ENCODE measurements around the gene SEMA5A.

SEMA5A gene

DNA sequence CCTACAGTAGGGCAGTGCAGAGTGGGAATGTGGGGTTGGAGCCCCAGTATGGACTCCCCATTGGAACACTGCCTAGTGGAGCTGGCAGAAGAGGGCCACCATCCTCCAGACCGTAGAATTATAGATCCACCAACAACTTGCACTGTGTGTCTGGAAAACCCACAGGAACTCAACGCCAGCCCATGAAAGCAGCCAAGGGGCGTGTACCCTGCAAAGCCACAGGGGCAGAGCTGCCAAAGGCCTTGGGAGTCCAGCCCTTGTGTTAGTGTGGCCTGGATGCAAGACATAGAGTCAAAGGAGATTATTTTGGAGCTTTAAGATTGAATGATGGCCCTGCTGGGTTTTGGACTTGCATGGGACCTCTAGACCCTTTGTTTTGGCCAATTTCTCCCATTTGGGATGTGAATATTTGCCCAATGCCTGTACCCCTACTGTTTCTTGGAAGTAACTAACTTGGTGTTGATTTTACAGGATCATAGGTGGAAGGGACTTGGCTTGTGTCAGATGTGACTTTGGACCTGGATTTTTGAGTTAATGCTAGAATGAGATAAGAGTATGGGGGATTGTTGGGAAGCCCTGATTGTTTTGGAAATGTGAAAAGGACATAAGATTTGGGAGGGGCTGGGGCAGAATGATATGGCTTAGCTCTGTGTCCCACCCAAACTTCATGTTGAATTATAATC, 266.8 kb downstream of the SEMA5A start:
- DNase-seq (ENCODE audit: low read depth): no peak

DNA sequence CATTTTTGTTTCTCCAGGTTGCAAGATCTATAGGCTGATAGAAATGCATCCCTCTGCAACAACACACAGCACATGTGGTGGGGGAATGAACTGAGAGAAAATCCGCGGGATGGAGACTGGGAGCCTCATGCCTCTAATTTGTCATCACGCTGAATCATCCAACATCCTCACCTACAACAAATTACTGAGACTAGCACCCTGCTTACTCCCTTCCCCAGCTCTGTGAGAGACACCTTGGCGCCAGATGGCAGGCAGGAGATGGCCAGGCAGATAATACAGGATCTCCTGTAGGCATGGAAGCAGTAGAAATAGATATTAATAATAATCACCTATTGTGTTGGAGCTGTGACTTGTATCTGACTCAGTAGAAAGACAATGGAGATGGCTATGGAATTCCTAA, 276.9 kb downstream of the SEMA5A start:
- DNase-seq (ENCODE audit: low read depth): peak; percentile 66

DNA sequence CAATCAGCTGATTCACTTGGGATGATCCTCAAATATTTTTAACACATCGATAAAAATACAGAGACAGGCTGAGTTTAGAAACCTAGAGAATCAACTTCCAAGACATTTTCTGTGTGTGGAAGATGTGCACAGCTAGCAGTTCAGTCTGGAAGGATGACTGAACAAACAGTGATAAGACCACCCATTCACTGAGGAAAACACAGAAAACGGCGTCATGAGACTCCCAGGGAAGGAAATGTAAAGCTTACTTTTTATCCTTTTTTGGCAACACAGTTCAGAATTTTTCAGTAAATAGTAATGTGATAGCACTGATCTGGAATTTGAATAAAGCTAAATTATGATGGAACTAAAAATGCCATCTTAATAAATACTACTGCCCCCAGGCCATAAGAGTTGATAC, 277.6 kb downstream of the SEMA5A start:
- DNase-seq (ENCODE audit: low read depth): no peak

DNA sequence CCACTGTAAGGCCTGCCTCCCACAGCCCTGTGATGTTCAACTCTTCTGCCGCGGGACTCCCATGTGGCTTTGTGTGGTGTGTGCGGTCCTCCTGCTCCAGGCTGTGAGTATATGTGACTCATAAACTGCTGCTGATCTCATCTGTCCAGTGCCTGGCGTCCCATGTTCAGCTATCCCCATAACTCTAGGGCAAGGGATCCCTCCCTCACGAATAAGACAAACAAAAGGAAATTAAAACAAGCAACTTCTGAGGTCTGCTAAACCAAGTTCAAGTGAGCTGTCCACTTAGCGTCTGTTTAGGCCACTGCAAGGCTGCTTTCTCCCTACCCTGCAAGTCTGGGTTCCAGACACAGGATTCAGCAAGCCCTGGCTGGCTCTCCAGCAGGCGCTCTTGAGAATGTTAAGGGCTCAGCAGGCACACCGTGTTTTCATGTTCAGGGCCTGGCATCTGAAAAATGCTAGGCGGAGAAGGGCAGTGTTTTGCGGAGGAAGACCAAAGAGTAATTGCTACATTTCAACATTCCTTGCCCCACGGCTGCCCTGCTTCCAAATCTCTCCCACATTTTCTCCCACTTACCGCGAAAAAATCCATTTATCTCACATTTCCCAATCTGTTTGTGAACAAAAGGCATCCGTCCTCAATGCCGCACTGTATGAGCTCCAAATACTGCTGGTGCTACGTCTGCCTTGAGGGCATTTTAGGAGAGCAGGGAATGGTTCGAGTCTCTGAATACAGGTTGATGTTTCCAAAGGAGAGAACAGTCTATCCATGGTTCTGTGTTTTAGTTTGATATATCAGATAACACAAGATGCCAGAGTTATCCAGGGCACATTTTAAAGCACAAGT, 280.2 kb downstream of the SEMA5A start:
- peak; percentile 95 for DNase-seq (ENCODE audit: low read depth)

DNA sequence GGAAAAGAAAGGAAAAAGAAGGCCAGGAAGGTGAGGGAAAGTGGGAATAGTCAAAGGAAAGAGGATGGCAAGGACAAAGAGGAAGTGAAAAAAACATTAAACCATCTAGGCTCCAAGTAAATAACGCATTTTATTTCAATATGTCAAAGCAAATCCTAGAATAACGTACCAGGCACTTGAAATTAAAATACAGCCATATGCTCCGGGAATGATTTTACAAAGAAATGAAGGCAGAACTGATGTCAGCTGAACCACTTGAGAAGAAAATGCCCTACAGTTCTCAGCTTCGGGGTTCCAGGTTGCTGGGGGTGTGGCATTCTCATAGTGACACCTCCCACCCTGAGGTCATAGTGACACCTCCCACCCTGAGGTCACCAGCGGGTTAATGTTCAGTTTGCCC, 281.6 kb downstream of the SEMA5A start:
- DNase-seq (ENCODE audit: low read depth): no peak

DNA sequence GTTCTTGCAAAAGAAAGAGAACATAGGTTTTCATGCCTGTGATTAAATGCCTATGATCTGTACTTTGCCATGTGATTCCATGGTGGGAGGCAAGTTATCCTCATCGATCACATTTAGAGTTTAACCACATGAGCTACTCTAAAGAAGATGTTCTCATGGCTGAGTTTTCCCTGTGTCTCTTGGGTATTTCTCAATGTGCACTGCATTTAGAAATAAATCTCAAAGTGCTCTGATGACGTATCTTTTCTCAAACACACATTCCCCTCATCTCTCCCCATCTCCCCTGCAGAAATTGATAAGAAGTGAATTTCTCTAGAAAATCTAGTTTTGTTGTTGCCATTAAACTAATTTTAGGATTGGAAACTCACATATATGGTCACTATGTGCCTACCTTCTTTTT, 282.2 kb downstream of the SEMA5A start:
- no peak for DNase-seq (ENCODE audit: low read depth)

DNA sequence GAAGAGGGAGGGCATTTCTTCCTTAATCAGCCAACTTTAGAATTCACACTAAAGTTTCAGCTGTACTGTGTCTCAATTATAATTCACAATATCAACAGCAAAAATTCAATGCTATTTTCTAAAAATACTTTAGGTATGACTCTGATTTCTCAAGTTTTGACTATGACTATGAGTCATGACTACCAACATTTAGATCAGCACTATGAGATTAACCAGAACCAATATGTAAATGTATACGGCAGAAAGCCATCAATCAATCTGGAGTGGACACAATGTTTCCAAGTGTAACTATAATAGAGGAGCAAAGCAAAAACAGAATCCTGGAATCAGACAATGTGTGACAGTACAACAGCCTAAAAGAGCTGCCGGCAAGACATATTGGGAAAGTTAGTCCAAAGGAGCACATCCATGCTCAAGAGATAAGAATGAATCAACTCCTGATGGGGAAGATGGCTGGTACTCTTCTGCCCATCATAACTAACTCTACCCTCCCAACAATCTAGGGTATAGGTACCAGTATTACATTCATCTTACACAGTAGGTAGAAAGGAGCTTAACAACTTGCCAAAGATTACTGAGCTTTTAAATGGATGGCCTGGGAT, 294.4 kb downstream of the SEMA5A start:
- DNase-seq (ENCODE audit: low read depth): peak; percentile 78

DNA sequence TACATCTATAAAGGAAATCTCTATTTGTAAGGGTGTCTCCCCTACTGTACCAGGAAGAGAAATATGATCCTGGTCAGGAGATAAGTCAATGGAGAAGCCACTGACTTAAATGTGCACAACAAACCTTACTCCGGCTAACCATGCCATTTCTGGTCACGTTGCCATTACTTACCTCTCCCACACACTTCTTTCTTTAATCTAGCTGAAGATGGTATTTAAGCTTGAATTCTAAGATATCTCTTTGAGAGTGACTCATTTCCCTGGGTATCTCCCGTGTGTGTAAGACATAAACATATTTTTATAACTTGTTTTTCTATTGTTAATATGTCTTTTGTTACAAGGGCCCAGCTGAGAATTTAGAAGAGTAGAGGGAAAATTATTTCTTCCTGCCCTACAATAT, 296.6 kb downstream of the SEMA5A start:
- peak; percentile 39 for DNase-seq (ENCODE audit: low read depth)

DNA sequence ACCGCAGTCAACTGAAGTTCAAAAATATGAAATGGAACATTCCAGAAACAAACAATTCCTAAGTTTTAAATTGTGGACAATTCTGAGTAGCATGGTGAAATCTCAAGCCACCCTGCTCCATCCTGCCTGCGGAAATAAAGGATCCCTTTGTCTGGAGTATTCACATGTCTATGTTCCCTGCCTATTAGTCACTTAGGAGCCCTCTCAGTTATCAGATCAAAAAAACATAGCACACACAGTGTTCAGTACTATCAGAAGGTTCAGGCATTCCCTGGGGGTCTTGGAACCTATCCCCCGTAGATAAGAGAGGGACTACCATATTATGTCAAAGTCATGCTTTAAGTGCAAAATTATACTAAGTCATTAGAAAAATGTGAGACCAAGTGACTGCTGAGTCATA, 300.8 kb downstream of the SEMA5A start:
- DNase-seq (ENCODE audit: low read depth): peak; percentile 40

DNA sequence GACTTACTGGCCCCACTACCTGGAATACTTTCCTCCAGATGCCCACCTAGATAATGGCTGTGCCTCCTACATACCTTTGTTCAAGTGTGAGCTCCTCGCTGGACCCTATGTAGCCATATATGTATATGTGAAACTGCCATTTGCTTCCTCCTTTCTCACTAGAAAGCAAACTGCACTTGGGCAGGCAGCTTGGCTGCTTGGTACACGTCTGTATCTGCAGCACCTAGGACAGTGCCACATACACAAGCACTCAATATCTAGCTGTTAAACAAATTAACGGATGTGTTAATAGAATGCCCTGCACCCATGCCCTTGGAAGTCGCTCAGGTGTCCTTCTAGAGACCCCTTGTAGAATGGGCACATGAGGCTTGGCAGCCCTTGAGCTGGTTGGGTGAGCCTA, 301.5 kb downstream of the SEMA5A start:
- DNase-seq (ENCODE audit: low read depth): no peak

DNA sequence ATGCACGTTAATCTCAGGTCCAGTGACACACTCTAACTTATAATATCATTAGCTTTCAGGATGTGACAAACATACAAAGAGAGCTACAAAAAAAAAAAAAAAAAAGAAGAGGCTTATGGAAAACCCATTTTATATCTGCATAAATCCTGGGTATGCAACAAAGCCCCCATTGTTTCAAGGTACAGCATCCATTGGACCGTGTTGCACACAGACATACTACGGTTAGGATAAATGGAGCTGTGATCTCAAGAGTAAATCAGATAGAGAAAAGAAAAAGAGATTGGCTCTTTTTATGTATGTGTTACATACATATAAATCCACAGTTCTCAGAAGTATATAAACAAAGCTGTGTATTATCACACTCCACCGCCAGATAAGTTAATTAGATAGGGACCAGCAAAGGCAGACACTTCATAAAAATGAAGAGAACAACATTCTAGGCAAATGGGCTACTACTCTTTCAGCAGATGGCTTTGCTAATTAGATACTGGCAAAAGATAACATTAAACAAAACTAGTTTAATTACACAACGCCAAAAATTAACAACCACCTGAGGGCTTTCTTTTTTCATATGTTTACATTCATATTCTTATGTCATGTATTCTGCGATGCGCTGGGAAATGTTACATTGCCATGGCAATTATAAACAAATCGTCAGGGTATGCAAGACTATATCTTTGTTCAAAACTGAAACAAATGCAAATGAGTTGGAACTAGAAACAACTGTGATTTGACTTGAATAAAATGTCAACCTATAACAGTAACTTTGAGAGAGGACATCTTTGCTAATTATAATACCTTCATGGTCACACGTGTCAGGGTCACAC, 304.2 kb downstream of the SEMA5A start:
- no peak for DNase-seq (ENCODE audit: low read depth)

DNA sequence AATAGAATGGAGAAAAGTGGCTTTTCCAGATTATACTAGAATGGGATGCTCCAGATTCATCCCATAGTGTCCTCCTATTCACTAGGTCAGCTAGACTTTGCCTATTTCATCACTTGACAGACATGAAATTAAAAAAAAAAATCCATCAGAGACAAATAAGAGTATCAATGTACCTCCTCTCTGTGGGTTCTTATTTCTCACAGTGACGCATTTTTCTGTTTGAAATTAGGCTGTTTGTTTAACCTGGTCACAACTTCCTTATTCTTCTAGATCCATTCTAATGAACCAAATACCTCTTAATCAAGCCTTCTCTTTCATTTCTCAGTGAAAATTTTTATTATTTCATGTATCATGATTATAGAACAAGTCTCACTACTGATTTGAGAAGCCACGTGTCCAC, 305.4 kb downstream of the SEMA5A start:
- no peak for DNase-seq (ENCODE audit: low read depth)

DNA sequence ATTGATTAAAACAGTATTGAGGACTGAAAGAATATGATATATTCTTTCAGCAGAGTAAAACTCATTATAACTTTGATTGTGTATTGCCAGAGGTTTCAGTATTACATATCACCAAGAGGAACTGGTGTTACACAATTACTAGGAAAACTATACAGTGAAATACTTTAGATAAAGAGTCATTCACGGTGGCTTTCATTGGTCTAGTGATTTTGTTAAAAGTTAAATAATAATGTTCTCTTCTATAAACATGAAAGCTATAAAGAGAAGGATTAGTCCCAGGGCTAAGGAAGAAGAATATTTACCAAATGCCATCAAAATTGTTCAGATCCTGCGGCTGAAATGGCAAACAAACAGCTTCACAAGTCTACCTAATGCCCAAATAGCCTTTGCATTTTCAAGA, 306.2 kb downstream of the SEMA5A start:
- DNase-seq (ENCODE audit: low read depth): peak; percentile 42

DNA sequence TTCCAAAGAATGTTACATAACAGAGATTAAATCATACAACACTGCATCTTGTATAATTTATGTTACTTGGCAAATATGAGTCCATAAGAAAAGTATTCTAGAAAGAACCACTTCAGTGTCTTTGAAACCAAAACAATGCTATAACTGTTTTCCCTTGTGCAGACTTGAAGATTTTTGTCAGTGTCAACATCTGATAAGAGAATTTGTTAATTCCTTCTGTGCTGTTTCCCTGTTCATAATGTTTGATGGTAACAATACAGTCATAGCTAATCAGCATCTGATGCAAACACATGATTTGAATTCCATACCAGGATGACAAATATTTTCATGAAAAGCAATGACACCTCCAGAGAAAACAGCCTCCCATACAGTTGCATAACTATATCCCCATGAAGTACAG, 306.8 kb downstream of the SEMA5A start:
- peak; percentile 58 for DNase-seq (ENCODE audit: low read depth)

DNA sequence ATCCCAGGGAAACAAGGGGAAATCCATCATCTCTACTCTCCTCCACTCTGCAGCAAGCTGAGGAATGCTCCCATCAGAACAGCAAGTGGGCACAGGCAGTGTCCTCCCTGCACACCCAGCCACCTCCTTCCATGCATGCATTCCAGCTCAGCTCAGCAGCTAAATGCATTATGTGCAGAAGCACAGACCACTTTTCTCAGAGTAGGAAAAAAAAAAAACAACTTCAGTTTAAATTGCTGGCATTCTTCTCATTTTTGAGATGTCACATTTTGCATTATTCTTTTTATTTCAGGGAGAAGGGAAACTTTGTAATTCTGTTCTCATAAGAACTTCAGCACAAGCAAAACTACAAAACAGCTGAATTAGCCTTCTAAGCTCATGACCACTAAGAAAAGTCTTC, 312.2 kb downstream of the SEMA5A start:
- DNase-seq (ENCODE audit: low read depth): no peak

DNA sequence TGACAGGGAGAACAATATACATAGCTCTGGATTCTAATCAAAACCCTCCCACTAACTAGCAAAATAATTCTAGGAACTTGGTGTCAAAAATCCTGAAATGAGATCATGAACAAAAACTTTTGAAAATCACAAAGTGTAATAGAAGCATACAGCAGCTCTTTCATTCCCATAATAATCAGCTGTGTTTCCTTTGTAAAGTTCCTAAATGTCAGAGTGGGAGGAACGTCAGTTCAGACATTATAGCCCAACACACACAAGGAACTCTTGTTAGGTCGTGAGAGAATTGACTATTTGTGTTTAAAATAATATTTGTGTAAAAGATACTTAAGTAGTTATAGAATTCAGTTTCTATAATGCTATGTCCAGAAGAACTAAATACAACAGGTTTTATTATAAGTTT, 312.8 kb downstream of the SEMA5A start:
- no peak for DNase-seq (ENCODE audit: low read depth)

DNA sequence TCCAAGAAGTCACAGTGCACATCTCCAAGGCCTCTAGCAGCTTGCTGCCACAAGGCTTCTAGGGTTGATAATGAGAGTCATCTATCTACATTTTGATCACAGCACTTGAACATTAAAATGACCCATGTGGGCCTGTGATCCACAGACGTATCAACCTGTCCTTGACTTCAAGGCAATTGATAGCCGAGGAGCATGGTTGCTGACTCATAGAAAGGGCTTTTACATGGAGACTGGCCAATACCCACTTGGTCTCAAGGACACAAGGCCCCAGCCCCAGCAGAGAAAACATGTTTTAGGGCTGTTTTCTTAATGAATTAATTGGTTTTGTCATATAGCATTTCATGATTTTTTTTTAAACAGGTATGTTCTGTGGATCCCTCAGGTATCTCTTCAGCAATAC, 314.0 kb downstream of the SEMA5A start:
- no peak for DNase-seq (ENCODE audit: low read depth)

DNA sequence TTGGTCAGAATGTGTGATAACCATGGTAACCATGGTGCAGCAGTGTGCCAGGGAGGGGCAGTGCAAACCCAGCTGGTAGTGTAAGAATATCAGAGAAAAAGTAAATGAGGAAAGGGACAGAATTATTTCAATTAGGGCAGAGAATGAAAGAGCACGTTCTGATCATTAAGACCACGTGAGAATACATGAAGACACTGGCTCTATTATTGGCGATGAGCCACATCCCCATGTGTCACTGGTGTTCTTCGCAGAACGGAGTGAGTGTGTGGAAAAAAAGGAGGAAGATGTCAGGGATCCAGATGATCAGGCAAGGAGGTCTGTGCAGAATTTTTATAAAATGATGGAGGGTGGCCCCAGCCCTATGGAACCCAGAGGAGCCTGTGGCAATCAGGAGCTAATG, 315.5 kb downstream of the SEMA5A start:
- no peak for DNase-seq (ENCODE audit: low read depth)

DNA sequence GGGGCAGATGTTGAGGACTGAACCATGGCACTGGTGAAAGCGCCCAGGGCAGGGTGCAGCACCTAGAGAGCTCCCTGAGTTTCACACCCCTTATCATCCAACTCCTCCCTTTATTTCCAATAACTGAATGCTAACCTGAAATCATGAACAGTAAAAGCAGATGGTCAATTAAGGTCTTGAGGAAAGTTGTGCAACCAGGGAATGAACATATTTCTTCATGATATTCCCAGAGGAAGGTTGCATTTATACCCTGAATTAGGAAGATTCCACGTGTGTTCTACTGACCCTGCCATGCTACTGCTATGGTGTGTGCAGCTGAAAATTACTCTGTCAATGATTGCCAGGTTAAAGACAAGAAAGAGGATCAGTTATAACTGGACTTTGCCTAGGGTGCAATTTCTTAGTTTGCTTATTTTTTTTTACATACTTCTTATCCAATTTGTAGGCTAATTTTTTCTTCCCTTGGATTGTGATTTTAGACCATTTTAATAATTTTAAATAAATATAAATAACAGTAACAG, 319.8 kb downstream of the SEMA5A start:
- DNase-seq (ENCODE audit: low read depth): no peak

DNA sequence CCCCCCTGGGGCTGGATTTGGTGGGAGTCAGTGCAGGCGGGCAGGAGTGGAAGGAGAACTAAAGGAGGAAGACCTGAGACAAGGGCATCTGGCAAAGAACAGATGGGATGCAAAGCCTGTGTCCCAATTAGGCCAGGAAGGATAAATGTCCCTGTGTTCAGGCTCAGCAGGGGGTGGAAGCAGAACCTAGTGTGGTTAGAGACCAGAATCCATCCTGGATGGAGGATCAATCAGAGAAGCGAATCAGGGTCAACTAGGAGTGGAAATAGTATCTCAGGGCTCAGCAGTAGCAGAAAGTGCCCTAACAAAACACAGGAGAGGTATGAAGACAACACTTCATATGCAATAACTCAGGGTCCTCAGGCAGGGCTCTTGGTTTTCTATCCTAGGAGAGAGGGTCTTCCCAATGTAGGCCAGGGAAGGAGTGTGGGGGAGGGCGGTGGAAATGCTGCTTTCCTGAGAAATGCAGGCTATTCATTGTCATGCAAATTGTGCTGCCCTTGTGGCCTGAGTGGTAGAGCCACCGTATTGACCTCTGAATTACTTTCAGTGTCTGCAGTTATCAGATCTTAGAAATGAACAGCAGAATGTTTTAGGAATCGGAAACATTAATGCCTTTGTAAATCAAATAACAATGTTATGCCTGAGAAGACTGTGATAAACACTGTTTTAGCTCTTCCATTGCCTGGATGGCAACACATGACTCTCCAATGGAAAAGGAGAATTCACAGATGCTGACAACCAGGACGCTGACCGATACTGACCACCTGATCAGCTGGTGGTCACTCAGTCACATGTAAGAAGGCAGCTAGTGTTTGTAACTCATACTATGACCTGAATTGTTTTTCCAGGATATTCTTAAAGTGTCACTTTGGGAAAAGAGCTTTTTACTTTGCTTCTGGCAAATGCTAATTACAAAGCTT, 323.6 kb downstream of the SEMA5A start:
- no peak for DNase-seq (ENCODE audit: low read depth)

DNA sequence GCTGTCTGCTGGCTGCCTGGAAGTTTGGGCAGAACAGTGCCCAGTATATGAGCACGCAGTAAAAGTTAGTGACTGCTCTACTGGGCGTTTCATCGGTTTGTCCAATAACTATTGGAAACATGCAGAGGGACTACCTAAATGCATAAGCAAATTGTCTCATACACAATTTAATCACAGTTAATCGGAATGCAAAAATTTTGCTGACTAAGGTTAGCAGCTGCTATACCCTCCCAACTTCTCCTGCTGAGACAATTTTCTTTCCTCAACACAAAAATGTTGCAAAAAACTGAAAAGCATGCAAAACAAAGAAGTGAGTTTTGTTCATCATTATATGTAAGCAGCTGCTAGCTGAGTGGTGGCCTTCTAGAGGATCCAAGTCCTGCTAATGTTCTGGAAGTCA, 327.5 kb downstream of the SEMA5A start:
- no peak for DNase-seq (ENCODE audit: low read depth)

All from ELR (cell line).